Measurements from ENCODE around the gene RAB30. TPM values are rescaled to one million over a fixed set of nuclear protein-coding genes. Genes with fewer than 3 reads are reported as not detected.
A peak's percentile ranks its signal among the peaks of the same experiment; 100 is the strongest.

RAB30 gene
- total RNA-seq, 1 donor from 2014 or later: 29.1 TPM

- no peak for DNase-seq (ENCODE audit: low spot score)
- Mint-ChIP-seq H3K27me3 (ENCODE audit: low read depth) (no peaks in the 10 kb centered on the region), H3K4me3 (ENCODE audit: low read depth) (no peak overlapping the region), H3K36me3 (ENCODE audit: low read depth) (peaks cover 17% of the 10 kb centered on the region), H3K9me3 (no peaks in the 10 kb centered on the region), H3K27ac (no peak overlapping the region), H3K4me1 (ENCODE audit: low read depth) (peaks cover 30% of the 10 kb centered on the region)
- intact Hi-C loops (cut with micrococcal nuclease): no loop called here
Measured at GRCh38 chr11:83027794-83028193, 43.9 kb downstream of the RAB30 start.

- no peak for DNase-seq (ENCODE audit: low spot score)
- intact Hi-C loops (cut with micrococcal nuclease): no loop called here
- no peaks in the 10 kb centered on the region for H3K9me3 Mint-ChIP-seq
- H3K4me1 Mint-ChIP-seq (ENCODE audit: low read depth): peaks cover 30% of the 10 kb centered on the region
- no peak overlapping the region for H3K27ac Mint-ChIP-seq
- no peaks in the 10 kb centered on the region for H3K27me3 Mint-ChIP-seq (ENCODE audit: low read depth)
- no peak overlapping the region for H3K4me3 Mint-ChIP-seq (ENCODE audit: low read depth)
- peaks cover 17% of the 10 kb centered on the region for H3K36me3 Mint-ChIP-seq (ENCODE audit: low read depth)
Measured at GRCh38 chr11:83027289-83027688, 44.4 kb downstream of the RAB30 start.

- H3K27ac Mint-ChIP-seq: no peak overlapping the region
- H3K36me3 Mint-ChIP-seq (ENCODE audit: low read depth): peaks cover 16% of the 10 kb centered on the region
- H3K4me3 Mint-ChIP-seq (ENCODE audit: low read depth): no peak overlapping the region
- H3K9me3 Mint-ChIP-seq: no peaks in the 10 kb centered on the region
- no peaks in the 10 kb centered on the region for H3K27me3 Mint-ChIP-seq (ENCODE audit: low read depth)
- no peak for DNase-seq (ENCODE audit: low spot score)
- H3K4me1 Mint-ChIP-seq (ENCODE audit: low read depth): peaks cover 28% of the 10 kb centered on the region
- intact Hi-C loops (cut with micrococcal nuclease): no loop called here
Measured at GRCh38 chr11:83026229-83026628, 45.5 kb downstream of the RAB30 start.

- H3K27me3 Mint-ChIP-seq (ENCODE audit: low read depth): no peaks in the 10 kb centered on the region
- no peaks in the 10 kb centered on the region for H3K9me3 Mint-ChIP-seq
- H3K27ac Mint-ChIP-seq: no peak overlapping the region
- H3K4me3 Mint-ChIP-seq (ENCODE audit: low read depth): no peak overlapping the region
- H3K4me1 Mint-ChIP-seq (ENCODE audit: low read depth): peaks cover 28% of the 10 kb centered on the region
- no peak for DNase-seq (ENCODE audit: low spot score)
- H3K36me3 Mint-ChIP-seq (ENCODE audit: low read depth): peaks cover 12% of the 10 kb centered on the region
- intact Hi-C loops (cut with micrococcal nuclease): no loop called here
Measured at GRCh38 chr11:83025267-83025704, 46.4 kb downstream of the RAB30 start.

GRCh38 chr11:83024270-83024854, 47.3 kb downstream of the RAB30 start:
- H3K9me3 Mint-ChIP-seq: no peaks in the 10 kb centered on the region
- peak overlapping the region; percentile 12 for H3K27ac Mint-ChIP-seq
- peaks cover 31% of the 10 kb centered on the region for H3K4me1 Mint-ChIP-seq (ENCODE audit: low read depth)
- intact Hi-C loops (cut with micrococcal nuclease): no loop called here
- H3K36me3 Mint-ChIP-seq (ENCODE audit: low read depth): peaks cover 12% of the 10 kb centered on the region
- H3K4me3 Mint-ChIP-seq (ENCODE audit: low read depth): no peak overlapping the region
- DNase-seq (ENCODE audit: low spot score): no peak
- H3K27me3 Mint-ChIP-seq (ENCODE audit: low read depth): no peaks in the 10 kb centered on the region

- intact Hi-C loops (cut with micrococcal nuclease): no loop called here
- no peak overlapping the region for H3K27ac Mint-ChIP-seq
- H3K4me3 Mint-ChIP-seq (ENCODE audit: low read depth): no peak overlapping the region
- no peaks in the 10 kb centered on the region for H3K9me3 Mint-ChIP-seq
- H3K4me1 Mint-ChIP-seq (ENCODE audit: low read depth): peaks cover 31% of the 10 kb centered on the region
- no peak for DNase-seq (ENCODE audit: low spot score)
- no peaks in the 10 kb centered on the region for H3K27me3 Mint-ChIP-seq (ENCODE audit: low read depth)
- H3K36me3 Mint-ChIP-seq (ENCODE audit: low read depth): peaks cover 16% of the 10 kb centered on the region
Measured at GRCh38 chr11:83023410-83023809, 48.3 kb downstream of the RAB30 start.

GRCh38 chr11:83021780-83022125, 49.9 kb downstream of the RAB30 start:
- Mint-ChIP-seq H3K9me3 (no peaks in the 10 kb centered on the region), H3K27ac (no peak overlapping the region), H3K4me3 (ENCODE audit: low read depth) (no peak overlapping the region), H3K4me1 (ENCODE audit: low read depth) (peaks cover 28% of the 10 kb centered on the region), H3K27me3 (ENCODE audit: low read depth) (no peaks in the 10 kb centered on the region), H3K36me3 (ENCODE audit: low read depth) (peaks cover 19% of the 10 kb centered on the region)
- intact Hi-C loops (cut with micrococcal nuclease): no loop called here
- DNase-seq (ENCODE audit: low spot score): no peak

- intact Hi-C loops (cut with micrococcal nuclease): no loop called here
- DNase-seq (ENCODE audit: low spot score): no peak
Measured at GRCh38 chr11:83020942-83021779, 50.5 kb downstream of the RAB30 start.

GRCh38 chr11:83019888-83020579, 51.7 kb downstream of the RAB30 start:
- intact Hi-C loops (cut with micrococcal nuclease): no loop called here
- Mint-ChIP-seq H3K27ac (no peak overlapping the region), H3K9me3 (no peaks in the 10 kb centered on the region), H3K4me1 (ENCODE audit: low read depth) (peaks cover 23% of the 10 kb centered on the region), H3K36me3 (ENCODE audit: low read depth) (peaks cover 20% of the 10 kb centered on the region), H3K27me3 (ENCODE audit: low read depth) (no peaks in the 10 kb centered on the region), H3K4me3 (ENCODE audit: low read depth) (no peak overlapping the region)
- no peak for DNase-seq (ENCODE audit: low spot score)

More at GRCh38 chr11:83020942-83021779, 50.5 kb downstream of the RAB30 start:
- Mint-ChIP-seq H3K27me3 (ENCODE audit: low read depth) (no peaks in the 10 kb centered on the region), H3K36me3 (ENCODE audit: low read depth) (peaks cover 15% of the 10 kb centered on the region), H3K9me3 (no peaks in the 10 kb centered on the region), H3K4me3 (ENCODE audit: low read depth) (no peak overlapping the region), H3K27ac (no peak overlapping the region), H3K4me1 (ENCODE audit: low read depth) (peaks cover 26% of the 10 kb centered on the region)

- no peak overlapping the region for H3K4me3 Mint-ChIP-seq (ENCODE audit: low read depth)
- H3K9me3 Mint-ChIP-seq: no peaks in the 10 kb centered on the region
- intact Hi-C loops (cut with micrococcal nuclease): no loop called here
- DNase-seq (ENCODE audit: low spot score): no peak
- H3K36me3 Mint-ChIP-seq (ENCODE audit: low read depth): peaks cover 19% of the 10 kb centered on the region
- H3K27ac Mint-ChIP-seq: no peak overlapping the region
- no peaks in the 10 kb centered on the region for H3K27me3 Mint-ChIP-seq (ENCODE audit: low read depth)
- H3K4me1 Mint-ChIP-seq (ENCODE audit: low read depth): peaks cover 22% of the 10 kb centered on the region
Measured at GRCh38 chr11:83014951-83015350, 56.7 kb downstream of the RAB30 start.

GRCh38 chr11:83012168-83013067, 59.3 kb downstream of the RAB30 start:
- intact Hi-C loops (cut with micrococcal nuclease): no loop called here
- no peak overlapping the region for H3K27ac Mint-ChIP-seq
- H3K9me3 Mint-ChIP-seq: no peaks in the 10 kb centered on the region
- peaks cover 25% of the 10 kb centered on the region for H3K36me3 Mint-ChIP-seq (ENCODE audit: low read depth)
- H3K4me1 Mint-ChIP-seq (ENCODE audit: low read depth): peaks cover 33% of the 10 kb centered on the region
- DNase-seq (ENCODE audit: low spot score): no peak
- H3K4me3 Mint-ChIP-seq (ENCODE audit: low read depth): no peak overlapping the region
- H3K27me3 Mint-ChIP-seq (ENCODE audit: low read depth): no peaks in the 10 kb centered on the region

- intact Hi-C loops (cut with micrococcal nuclease): no loop called here
- no peak overlapping the region for H3K4me3 Mint-ChIP-seq (ENCODE audit: low read depth)
- H3K27me3 Mint-ChIP-seq (ENCODE audit: low read depth): no peaks in the 10 kb centered on the region
- H3K36me3 Mint-ChIP-seq (ENCODE audit: low read depth): peaks cover 27% of the 10 kb centered on the region
- DNase-seq (ENCODE audit: low spot score): no peak
- H3K9me3 Mint-ChIP-seq: no peaks in the 10 kb centered on the region
- H3K4me1 Mint-ChIP-seq (ENCODE audit: low read depth): peaks cover 40% of the 10 kb centered on the region
- no peak overlapping the region for H3K27ac Mint-ChIP-seq
Measured at GRCh38 chr11:83011333-83012167, 60.1 kb downstream of the RAB30 start.

Data from activated T-helper 2 cell treated with anti-CD3 and anti-CD28 coated beads, Interferon-gamma antibody, Interleukin-2, Interleukin-4, amounts not matched to agents 10 μg/mL and 5 μg/mL and 100 μg/mL, durations not matched to agents 14 hours and 24 hours and 36 hours (primary cell).